RPMI8226 (cell line): Measurements from ENCODE around the gene CCDC85B.
A peak's percentile ranks its signal among the peaks of the same experiment; 100 is the strongest.

ENCODE experiments used
- DNase-seq: peaks from one replicate; pipeline ENCODE4 v3.0.0-alpha.2; 2015

The CCDC85B gene

GRCh38 chr11:65912845-65913244, 22.4 kb downstream of the CCDC85B start:
- no peak for DNase-seq

GRCh38 chr11:65915101-65915820, 24.8 kb downstream of the CCDC85B start:
- no peak for DNase-seq

GRCh38 chr11:65915821-65916251, 25.4 kb downstream of the CCDC85B start:
- DNase-seq, result no peak

- no peak for DNase-seq
These were observed 25.9 kb downstream of the CCDC85B start for GRCh38 chr11:65916391-65916790.

GRCh38 chr11:65917077-65917433, 26.6 kb downstream of the CCDC85B start:
- DNase-seq, result no peak

- no peak for DNase-seq
These were observed 27.1 kb downstream of the CCDC85B start for GRCh38 chr11:65917434-65918210.

GRCh38 chr11:65918211-65919140, 28.0 kb downstream of the CCDC85B start, which contains the start of gene C11orf68:
Gene C11orf68, minus strand, starts transcription at chr11:65919062. Its CDS starts 31 bp downstream, at chr11:65919031.
- peak; percentile 59 for DNase-seq

- DNase-seq, result peak; percentile 100
These were observed 28.7 kb downstream of the CCDC85B start, which contains the start of gene DRAP1 for GRCh38 chr11:65919141-65919572. Gene DRAP1, plus strand, starts transcription at chr11:65919426. Its CDS starts 76 bp downstream, at chr11:65919502.

GRCh38 chr11:65919573-65920371, 29.3 kb downstream of the CCDC85B start:
- DNase-seq, result peak; percentile 61

GRCh38 chr11:65920372-65920802, 29.9 kb downstream of the CCDC85B start:
- no peak for DNase-seq

- DNase-seq, result no peak
These were observed 30.6 kb downstream of the CCDC85B start for GRCh38 chr11:65921033-65921555.

- no peak for DNase-seq
These were observed 31.4 kb downstream of the CCDC85B start for GRCh38 chr11:65921876-65922275.

- no peak for DNase-seq
These were observed 32.1 kb downstream of the CCDC85B start for GRCh38 chr11:65922565-65922964.

GRCh38 chr11:65925397-65925796, 34.9 kb downstream of the CCDC85B start:
- DNase-seq, result no peak

GRCh38 chr11:65927904-65928397, 37.5 kb downstream of the CCDC85B start:
- peak; percentile 93 for DNase-seq

GRCh38 chr11:65928667-65929066, 38.2 kb downstream of the CCDC85B start:
- DNase-seq, result no peak

GRCh38 chr11:65931773-65932557, 41.5 kb downstream of the CCDC85B start:
- no peak for DNase-seq

- DNase-seq, result no peak
These were observed 42.1 kb downstream of the CCDC85B start for GRCh38 chr11:65932558-65932919.

GRCh38 chr11:65934014-65934413, 43.5 kb downstream of the CCDC85B start:
- DNase-seq, result no peak

- peak; percentile 2 for DNase-seq
These were observed 47.3 kb downstream of the CCDC85B start for GRCh38 chr11:65937766-65938165.
